GM23248 (cell line): ENCODE results near the gene ATXN2L.

Experiments used
- EZH2 ChIP-seq: fragments of 200-600 bp; sonication (generic); IDR thresholded peaks from 2 replicates; pipeline ENCODE4 v1.6.1; 2018; ENCODE audit warnings: antibody characterized with exemption, mild to moderate bottlenecking; ENCODE audit not compliant: insufficient read depth, poor library complexity, severe bottlenecking
- EZH2phosphoT487 ChIP-seq: fragments of 200-600 bp; sonication (generic); IDR thresholded peaks from 2 replicates; pipeline ENCODE4 v1.6.1; 2018; ENCODE audit warnings: antibody characterized with exemption, moderate library complexity, mild to moderate bottlenecking, low read depth; ENCODE audit not compliant: insufficient read depth

DNA sequence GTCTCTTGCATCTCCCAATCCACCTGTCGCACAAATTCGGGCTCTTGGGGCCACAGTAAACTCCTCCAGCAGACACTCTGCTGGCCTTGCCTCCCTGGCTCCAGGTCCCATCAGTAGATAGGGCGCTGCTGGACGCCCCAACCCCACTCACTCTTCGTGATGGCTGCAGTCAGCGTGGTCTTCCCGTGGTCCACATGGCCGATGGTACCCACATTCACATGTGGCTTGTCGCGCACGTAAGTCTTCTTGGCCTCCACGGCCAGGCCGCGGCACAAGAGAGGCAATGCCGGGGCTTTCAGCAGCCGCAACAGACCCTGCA lies 22.9 kb downstream of the ATXN2L start:
- TF ChIP-seq EZH2 = no peak
- no peak for TF ChIP-seq EZH2phosphoT487
